ENCODE measurements around the gene MRGPRX2. TPM values are rescaled to one million over a fixed set of nuclear protein-coding genes. Genes with fewer than 3 reads are reported as not detected.

The MRGPRX2 gene
- total and polyA plus RNA-seq, 9 of the 15 experiments (the other 6 are each of a cell fraction or from before 2014, with no cell fraction given): not detected

- BruUV-seq (replicated peaks): no TSS peak
- no peak for TF ChIP-seq ZNF584 (CRISPR knock-in tag; IDR thresholded peaks at IDR 0.05; ENCODE audit: low read depth)
- TF ChIP-seq ELF1 (tag; IDR thresholded peaks at IDR 0.05): no peak
- TF ChIP-seq PRPF4 (IDR thresholded peaks at IDR 0.05; ENCODE audit: insufficient read depth, low read depth, low read length, poor library complexity, severe bottlenecking): no peak
- no peak for TF ChIP-seq ZNF512 (tag; IDR thresholded peaks at IDR 0.05)
- TF ChIP-seq POLR2A (conservative IDR thresholded peaks at IDR 0.05): no peak
- no peak for TF ChIP-seq GATAD2B (IDR thresholded peaks at IDR 0.05; ENCODE audit: borderline replicate concordance)
- no peak for TF ChIP-seq TCF3 (CRISPR knock-in tag; IDR thresholded peaks at IDR 0.05)
- TF ChIP-seq MAFG (tag; conservative IDR thresholded peaks at IDR 0.05): no peak
- no peak for TF ChIP-seq KLF16 (IDR thresholded peaks at IDR 0.05)
- no peak for TF ChIP-seq ZBTB2 (IDR thresholded peaks at IDR 0.05)
- TF ChIP-seq RBM22 (IDR thresholded peaks at IDR 0.05; ENCODE audit: low read depth, low read length, poor library complexity, severe bottlenecking): no peak
- Histone ChIP-seq H3K9me1 (ENCODE audit: control insufficient read depth, insufficient read depth, low read length) (no peaks in the 10 kb centered on the region), H3K9ac (ENCODE audit: insufficient read depth in 1 of 2, low read depth in 2 of 2, low read length in 2 of 2) (no peak overlapping the region), H2AFZ (ENCODE audit: low read depth, low read length) (no peak overlapping the region), H3K27ac (ENCODE audit: extremely low read depth, low read depth, low read length) (no peak overlapping the region), H3K4me2 (ENCODE audit: insufficient read depth, low read length) (no peak overlapping the region), H4K20me1 (replicated peaks; ENCODE audit: control insufficient read depth, insufficient read depth, low read length) (no peaks in the 10 kb centered on the region), H3K36me3 (ENCODE audit: control insufficient read depth, insufficient read depth, low read length) (no peaks in the 10 kb centered on the region), H3K79me2 (ENCODE audit: control insufficient read depth, insufficient read depth, low read length) (no peaks in the 10 kb centered on the region), H3K4me1 (replicated peaks in 1 of 2; ENCODE audit: control insufficient read depth in 2 of 2, insufficient read depth in 2 of 2, low read length in 2 of 2) (no peaks in the 10 kb centered on the region), H3K9me3 (replicated peaks; ENCODE audit: control insufficient read depth, insufficient read depth, low read depth, low read length) (no peaks in the 10 kb centered on the region), H3K27me3 (ENCODE audit: control insufficient read depth in 2 of 2, insufficient read depth in 2 of 2, low read length in 2 of 2) (peaks cover 29 to 34% of the 10 kb centered on the region in 2 experiments), H3K4me3 (no peak overlapping the region)
- FAIRE-seq (no peak), ATAC-seq (no peak), DNase-seq (ENCODE audit: extremely low read depth in 1 of 4, low spot score in 3 of 4) (no peak)
- intact Hi-C loops (cut with micrococcal nuclease): no loop called here
- ChIA-PET CTCF (ENCODE audit: low intra/inter-chr PET ratio) (no interaction called here), POLR2A (interaction anchor here (1.1 kb wide), 2 partner anchors 12 to 122 kb away, joined by 4 read pairs; no protein-coding TSS in a partner anchor)
- in situ Hi-C loops (cut with MboI): no loop called here
- 4% methylated on average over 3 of the region's 3 CpGs for WGBS (ENCODE audit: insufficient coverage, low coverage, missing lambda C conversion rate)
Observed at GRCh38 chr11:19110295-19110694, 49.8 kb upstream of the MRGPRX2 start.
